Heart right ventricle (tissue), 16 donors: ENCODE results near the gene FDXACB1. TPM values are rescaled to one million over a fixed set of nuclear protein-coding genes. Genes with fewer than 3 reads are reported as not detected.

Experiments used
- ATAC-seq, 8 donors: fragments of 200-7000 bp; cut with Tn5 transposase; one replicate each; pipeline ENCODE4 v1.9.1; 2020; ENCODE audit warnings: mild to moderate bottlenecking in 8 of 8, moderate library complexity in 8 of 8, moderate number of reproducible peaks in 1 of 8
- DNase-seq, 2 donors: peaks; one replicate each; pipeline ENCODE4 v3.0.0-alpha.2; 2020
- H3K27ac ChIP-seq, 10 donors: fragments of 200-600 bp; sonication (generic) in 2 of 10; one replicate each; pipeline versions ENCODE4 v1.5.0 to v1.8.0; 2020 to 2022; ENCODE audit warnings: mild to moderate bottlenecking in 3 of 10
- H3K27me3 ChIP-seq, 7 donors: fragments of 200-600 bp; one replicate each; pipeline ENCODE4 v1.8.0; 2021 to 2022; ENCODE audit warnings: mild to moderate bottlenecking in 2 of 7
- H3K36me3 ChIP-seq, 9 donors: fragments of 200-600 bp; sonication (generic) in 1 of 9; one replicate each; pipeline versions ENCODE4 v1.5.0 to v1.8.0; 2020 to 2022; ENCODE audit warnings: mild to moderate bottlenecking in 2 of 9
- H3K4me1 ChIP-seq, 9 donors: fragments of 200-600 bp; sonication (generic) in 1 of 9; one replicate each; pipeline versions ENCODE4 v1.5.0 to v1.8.0; 2020 to 2022; ENCODE audit warnings: mild to moderate bottlenecking in 4 of 9
- H3K4me3 ChIP-seq, 10 donors: fragments of 200-600 bp; sonication (generic) in 2 of 10; one replicate each; pipeline versions ENCODE4 v1.5.0 to v1.8.0; 2020 to 2022; ENCODE audit warnings: mild to moderate bottlenecking in 7 of 10, moderate library complexity in 2 of 10
- H3K9me3 ChIP-seq, 11 donors: fragments of 200-600 bp in 10 of 11; sonication (generic) in 2 of 11; one replicate each; pipeline versions ENCODE4 v1.5.0 to v1.8.0; 2013 to 2022; ENCODE audit warnings: mild to moderate bottlenecking in 2 of 11, control low read depth in 1 of 11, moderate library complexity in 1 of 11
- WGBS, 2 donors: extraction: QIAGEN DNeasy Blood & Tissue Kit; methylation state at CpG; one replicate each; pipeline ENCODE4 v1.1.7; 2013; ENCODE audit warnings: inconsistent platforms in 1 of 2; 5-methylcytosine and 5-hydroxymethylcytosine counted together
- intact Hi-C, 10 donors: fragments of 100-400 bp; cut with DNase I; formaldehyde crosslinking; loops; one replicate each; pipeline versions ENCODE4 v1.11.1 to v1.14.2; 2022
- polyA plus RNA-seq, 2 donors: library from polyadenylated mRNA; stranded (reverse); fragments of 200-250 nt; gene quantifications; one replicate each; pipeline ENCODE4 v1.2.3, GENCODE V29; 2013
- total RNA-seq, 10 donors: library from RNA; stranded (reverse); fragmentation: NEBNext Ultra II Directional in 3 of 10; extraction: Animal tissue kit (Norgen Biotek cat#: 25700) in 3 of 10; gene quantifications; one replicate each; pipeline versions ENCODE4 v1.2.1 to v1.2.4, GENCODE V29; 2021 to 2023
- TF ChIP-seq, protein P1 (sequence below), 9 donors: fragments of 200-600 bp; sonication (generic) in 2 of 9; IDR thresholded peaks; one replicate each; pipeline versions ENCODE4 v1.5.0 to v1.8.0; 2021 to 2022; ENCODE audit warnings: antibody characterized with exemption in 9 of 9, mild to moderate bottlenecking in 5 of 9, moderate library complexity in 1 of 9
- donor health status: Arrhythmogenic right ventricular cardiomyopathy.
- donor health status: ischemic (EF 13 %, LVEDD 7.1; RV severe dilation, severe dysfunction).
- donor health status: healthy with polysubstance abuse.
- donor health status: DM: no; HTN: yes; CAD: no.
- donor health status: DM: no; HTN: no; CAD: no.
- donor health status: ischemic (EF 25% LVEDD 6.9; RV normal size, moderate dysfunction).
- donor health status: ischemic (EF 25% LVEDD 5.7; RV mildly dilated, moderate dysfunction).
- donor health status: healthy.
- donor health status: DM: yes; HTN: yes; CAD: no.
- donor health status: Ischemic cardiomyopathy.
- donor health status: ischemic (EF 35%, LVEDD 5.7; RV mildly dilated, moderate dysfunction).
- donor health status: nonischemic (EF 11% LVEDD 7.7; RV severe dilation, severe dysfunction).
- donor health status: DM: yes; HTN: yes; CAD: no.
- donor health status: PGD.
- donor health status: ischemic (EF 29% LVEDD 5.4; RV normal size, mild dysfunction).
- donor health status: nonischemic (EF 23%, LVEDD 6.1; RV moderate dilation, normal function).

FDXACB1 gene
- total and polyA plus RNA-seq, 12 donors = 0.86 to 2.0 (median 1.4) TPM

DNA sequence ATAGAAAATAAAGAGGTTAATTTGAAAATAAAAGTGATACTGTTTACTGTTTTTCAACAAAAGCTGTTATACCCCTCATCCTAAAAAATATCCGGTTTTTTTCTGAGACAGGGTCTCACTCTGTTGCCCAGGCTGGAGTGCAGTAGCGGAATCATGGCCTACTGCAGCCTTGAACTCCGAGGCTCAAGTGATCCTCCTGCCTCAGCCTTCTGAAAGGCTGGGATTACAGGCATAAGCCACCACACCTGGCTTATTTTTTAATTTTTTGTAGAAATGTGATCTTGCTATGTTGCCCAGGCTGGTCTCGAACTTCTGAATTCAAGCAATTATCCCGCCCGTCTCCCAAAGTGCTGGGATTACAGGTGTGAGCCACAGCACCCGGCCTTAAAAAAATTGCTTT is 43.3 kb downstream of the FDXACB1 start:
- DNase-seq = no peak
- WGBS, 2 donors = 97% methylated on average over 7 of the region's 7 CpGs
- Histone ChIP-seq H3K4me3 (no peak overlapping the region), H3K27ac (no peak overlapping the region), H3K4me1 (peaks cover 0 to 13% (median 6%) of the 10 kb centered on the region in 9 donors), H3K36me3 (peaks cover 0 to 99% (median 19%) of the 10 kb centered on the region in 9 donors), H3K27me3 (no peaks in the 10 kb centered on the region), H3K9me3 (no peaks in the 10 kb centered on the region)
- TF ChIP-seq, protein P1, sequence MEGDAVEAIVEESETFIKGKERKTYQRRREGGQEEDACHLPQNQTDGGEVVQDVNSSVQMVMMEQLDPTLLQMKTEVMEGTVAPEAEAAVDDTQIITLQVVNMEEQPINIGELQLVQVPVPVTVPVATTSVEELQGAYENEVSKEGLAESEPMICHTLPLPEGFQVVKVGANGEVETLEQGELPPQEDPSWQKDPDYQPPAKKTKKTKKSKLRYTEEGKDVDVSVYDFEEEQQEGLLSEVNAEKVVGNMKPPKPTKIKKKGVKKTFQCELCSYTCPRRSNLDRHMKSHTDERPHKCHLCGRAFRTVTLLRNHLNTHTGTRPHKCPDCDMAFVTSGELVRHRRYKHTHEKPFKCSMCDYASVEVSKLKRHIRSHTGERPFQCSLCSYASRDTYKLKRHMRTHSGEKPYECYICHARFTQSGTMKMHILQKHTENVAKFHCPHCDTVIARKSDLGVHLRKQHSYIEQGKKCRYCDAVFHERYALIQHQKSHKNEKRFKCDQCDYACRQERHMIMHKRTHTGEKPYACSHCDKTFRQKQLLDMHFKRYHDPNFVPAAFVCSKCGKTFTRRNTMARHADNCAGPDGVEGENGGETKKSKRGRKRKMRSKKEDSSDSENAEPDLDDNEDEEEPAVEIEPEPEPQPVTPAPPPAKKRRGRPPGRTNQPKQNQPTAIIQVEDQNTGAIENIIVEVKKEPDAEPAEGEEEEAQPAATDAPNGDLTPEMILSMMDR (IDR thresholded peaks at IDR 0.05) = no peak
- no peak for ATAC-seq
- intact Hi-C loops = loop anchor here in 3 of 10 donors (2.0 to 10.0 kb wide), 3 partner anchors 235 to 271 kb away; no protein-coding TSS in a partner anchor

DNA sequence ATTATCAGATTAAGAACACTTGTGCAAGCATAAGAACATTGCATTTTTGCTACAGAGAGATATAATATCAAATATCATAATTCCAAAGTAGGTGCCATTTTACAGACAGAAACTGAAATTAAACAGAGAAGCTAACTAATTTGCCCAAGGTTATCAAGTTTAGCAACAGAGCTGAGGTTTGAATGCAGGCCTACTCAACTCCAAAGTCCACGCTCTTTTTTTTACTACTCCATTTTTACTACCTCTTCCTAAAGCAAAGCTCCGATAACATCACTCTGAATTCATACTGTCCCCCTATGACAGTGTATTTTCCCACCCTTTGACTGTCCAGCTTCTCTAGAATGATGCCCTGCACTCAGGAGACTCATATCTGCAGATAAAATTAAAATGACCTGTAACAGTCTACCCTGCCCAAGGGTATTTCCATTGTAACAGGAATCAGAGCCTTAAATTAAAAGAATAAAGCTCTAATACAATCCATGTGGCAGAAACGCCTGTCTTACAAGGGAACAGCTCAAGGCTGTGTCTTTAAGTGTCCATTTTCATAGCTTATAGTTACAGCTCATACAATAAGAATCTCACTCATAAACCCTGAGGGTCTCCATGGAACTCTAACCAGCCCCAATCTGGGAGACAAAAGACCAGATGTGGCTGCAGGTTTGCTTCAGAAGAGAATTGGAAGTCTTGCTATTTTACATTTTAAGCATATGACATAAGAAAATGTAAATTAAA is 44.4 kb downstream of the FDXACB1 start:
- Histone ChIP-seq H3K9me3 (no peaks in the 10 kb centered on the region), H3K36me3 (peaks cover 0 to 97% (median 19%) of the 10 kb centered on the region in 9 donors), H3K4me1 (peaks cover 0 to 13% (median 3%) of the 10 kb centered on the region in 9 donors), H3K4me3 (no peak overlapping the region), H3K27me3 (no peaks in the 10 kb centered on the region), H3K27ac (no peak overlapping the region)
- TF ChIP-seq, protein P1 (IDR thresholded peaks at IDR 0.05) = no peak
- intact Hi-C loops = loop anchor here in 5 of 10 donors (2.0 to 10.0 kb wide), 5 partner anchors 47 to 270 kb away; no protein-coding TSS in a partner anchor
- DNase-seq (no peak), ATAC-seq (no peak)
- WGBS, 2 donors = 91 to 94% methylated on average over 3 of the region's 3 CpGs

DNA sequence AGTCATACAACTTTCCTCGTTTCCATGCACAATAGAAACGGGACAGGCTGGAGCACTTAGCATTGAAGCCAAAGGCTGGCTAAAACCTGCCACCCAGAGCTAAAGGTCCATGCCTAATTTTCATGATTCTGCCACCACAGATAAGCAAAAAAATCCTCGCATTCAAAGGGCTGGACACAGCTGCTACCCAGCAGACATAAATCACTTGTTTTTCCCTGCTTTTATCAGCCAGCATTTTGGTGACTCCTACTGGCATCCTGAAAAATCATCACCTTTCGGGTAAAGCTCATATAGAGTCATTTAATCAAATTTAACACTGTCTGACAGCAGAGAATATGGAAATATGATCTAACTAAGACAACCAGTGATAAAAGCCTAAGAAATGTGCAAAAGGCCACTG is 45.4 kb downstream of the FDXACB1 start:
- DNase-seq = no peak
- peak in 3 of 8 donors; percentile 33 to 58 (median 58) for ATAC-seq
- H3K4me1 ChIP-seq = peaks cover 0 to 13% (median 3%) of the 10 kb centered on the region in 9 donors
- H3K27ac ChIP-seq = peak overlapping the region in 1 of 10 donors; percentile 22
- TF ChIP-seq, protein P1 (IDR thresholded peaks at IDR 0.05) = peak in 7 of 9 donors; percentile 12 to 48 (median 38)
- H3K36me3 ChIP-seq = peaks cover 0 to 95% (median 19%) of the 10 kb centered on the region in 9 donors
- no peaks in the 10 kb centered on the region for H3K27me3 ChIP-seq
- H3K9me3 ChIP-seq = no peaks in the 10 kb centered on the region
- WGBS, 2 donors = 56 to 58% methylated on average over 4 of the region's 4 CpGs
- H3K4me3 ChIP-seq = no peak overlapping the region
- intact Hi-C loops = loop anchor here in 3 of 10 donors (5.0 to 10.0 kb wide), 3 partner anchors 46 to 269 kb away; no protein-coding TSS in a partner anchor

DNA sequence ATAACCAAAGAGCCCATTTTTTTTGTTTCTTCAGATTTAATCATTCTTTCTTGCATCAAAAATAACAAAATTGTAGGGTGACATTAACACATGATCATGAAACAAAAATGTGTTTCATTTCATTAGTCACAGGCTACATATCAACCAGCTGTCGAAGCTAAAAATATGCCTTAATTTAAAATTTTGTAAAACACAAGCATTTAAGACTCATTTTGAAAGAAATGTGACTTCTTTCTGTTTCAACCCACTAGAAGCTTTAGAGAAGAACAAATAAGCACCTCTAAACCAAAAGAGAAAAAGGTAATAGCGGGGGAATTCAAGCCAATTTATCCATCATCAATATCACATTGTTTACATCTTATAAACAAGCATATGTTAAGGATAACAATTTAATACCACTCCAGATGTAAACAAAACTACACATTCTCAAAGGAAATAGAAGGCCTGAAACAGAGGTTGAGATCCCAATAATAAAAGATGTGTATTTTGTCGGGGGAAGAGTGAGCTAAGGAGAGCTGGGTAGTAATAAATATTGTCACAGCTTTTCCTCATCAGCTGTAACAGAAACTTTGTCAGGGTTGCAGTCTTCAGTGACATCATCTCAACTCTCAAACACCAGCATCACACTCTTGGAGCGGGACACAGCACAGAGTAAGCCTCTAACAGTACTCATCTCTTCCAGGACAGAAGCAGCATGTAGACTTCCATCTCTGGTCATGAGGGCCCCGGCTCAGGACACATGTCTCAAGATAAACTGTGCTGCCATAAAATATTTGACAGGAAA is 49.6 kb downstream of the FDXACB1 start:
- Histone ChIP-seq H3K27me3 (no peaks in the 10 kb centered on the region), H3K27ac (no peak overlapping the region), H3K36me3 (peaks cover 0 to 69% (median 6%) of the 10 kb centered on the region in 9 donors), H3K4me1 (peaks cover 0 to 19% (median 0%) of the 10 kb centered on the region in 9 donors), H3K9me3 (no peaks in the 10 kb centered on the region), H3K4me3 (no peak overlapping the region)
- DNase-seq = no peak
- WGBS, 2 donors = 89 to 91% methylated on average over 5 of the region's 5 CpGs
- no peak for ATAC-seq
- TF ChIP-seq, protein P1 (IDR thresholded peaks at IDR 0.05) = no peak
- intact Hi-C loops = loop anchor here in 1 of 10 donors (5.0 kb wide), 1 partner anchor 52 kb away; no protein-coding TSS in a partner anchor
